ENCODE measurements around the gene MROH8. TPM values are rescaled to one million over a fixed set of nuclear protein-coding genes. Genes with fewer than 3 reads are reported as not detected.
A peak's percentile ranks its signal among the peaks of the same experiment; 100 is the strongest.

Gene MROH8
- total RNA-seq, 2 experiments from 2014 or later = 1.3 to 5.7 TPM

GRCh38 chr20:37223053-37223452, 43.7 kb upstream of the MROH8 start:
- Histone ChIP-seq H3K4me2 (ENCODE audit: low read length) (no peak overlapping the region), H2AFZ (ENCODE audit: low read length) (no peak overlapping the region)
- intact Hi-C loops (cut with micrococcal nuclease; ENCODE audit: unreplicated experiment) = no loop called here

GRCh38 chr20:37222086-37222485, 42.7 kb upstream of the MROH8 start:
- H3K79me2 ChIP-seq (ENCODE audit: insufficient read depth, low read depth, low read length) = no peaks in the 10 kb centered on the region
- CTCF ChIA-PET (ENCODE audit: unreplicated experiment) = no interaction called here
- H3K4me3 ChIP-seq (ENCODE audit: low read depth, low read length, poor library complexity, severe bottlenecking) = no peak overlapping the region
- H4K20me1 ChIP-seq (ENCODE audit: insufficient read depth, low read length) = no peaks in the 10 kb centered on the region
- POLR2A ChIA-PET = interaction anchor here (0.5 kb wide), 1 partner anchor 12 kb away, joined by 4 read pairs; no protein-coding TSS in a partner anchor
- no peaks in the 10 kb centered on the region for H3K9me2 ChIP-seq (ENCODE audit: insufficient read depth, low read length)
- no peak overlapping the region for H3K4me2 ChIP-seq (ENCODE audit: low read length)
- intact Hi-C loops (cut with micrococcal nuclease; ENCODE audit: unreplicated experiment) = no loop called here
- H3K36me3 ChIP-seq (ENCODE audit: insufficient read depth, low read length) = peaks cover 96% of the 10 kb centered on the region
- no TSS peak for BruUV-seq (replicated peaks)
- H3K4me1 ChIP-seq (ENCODE audit: insufficient read depth, low read length, poor library complexity, severe bottlenecking) = no peaks in the 10 kb centered on the region
- H3K27ac ChIP-seq (ENCODE audit: low read depth, low read length, poor library complexity, severe bottlenecking) = no peak overlapping the region
- no peak for TF ChIP-seq EZH2phosphoT487 (IDR thresholded peaks at IDR 0.05; ENCODE audit: borderline replicate concordance, low read depth, low read length)
- no peak for TF ChIP-seq CTCF (conservative IDR thresholded peaks at IDR 0.05; ENCODE audit: low read length)
- H2AFZ ChIP-seq (ENCODE audit: low read length) = no peak overlapping the region
- DNase-seq (ENCODE audit: low spot score) = no peak
- H3K9me3 ChIP-seq (ENCODE audit: low read length) = no peaks in the 10 kb centered on the region

More at GRCh38 chr20:37223053-37223452, 43.7 kb upstream of the MROH8 start:
- H3K27ac ChIP-seq (ENCODE audit: low read depth, low read length, poor library complexity, severe bottlenecking) = no peak overlapping the region
- ChIA-PET CTCF (ENCODE audit: unreplicated experiment) (interaction anchor here (0.5 kb wide), 1 partner anchor 14 kb away, joined by 3 read pairs; no protein-coding TSS in a partner anchor), POLR2A (interaction anchor here (0.7 kb wide), 1 partner anchor 13 kb away, joined by 3 read pairs; no protein-coding TSS in a partner anchor)
- no peaks in the 10 kb centered on the region for H3K9me3 ChIP-seq (ENCODE audit: low read length)
- no peaks in the 10 kb centered on the region for H3K4me1 ChIP-seq (ENCODE audit: insufficient read depth, low read length, poor library complexity, severe bottlenecking)
- no TSS peak for BruUV-seq (replicated peaks)
- H4K20me1 ChIP-seq (ENCODE audit: insufficient read depth, low read length) = no peaks in the 10 kb centered on the region
- no peaks in the 10 kb centered on the region for H3K9me2 ChIP-seq (ENCODE audit: insufficient read depth, low read length)
- H3K79me2 ChIP-seq (ENCODE audit: insufficient read depth, low read depth, low read length) = no peaks in the 10 kb centered on the region
- TF ChIP-seq CTCF (conservative IDR thresholded peaks at IDR 0.05; ENCODE audit: low read length) = no peak
- H3K36me3 ChIP-seq (ENCODE audit: insufficient read depth, low read length) = peaks cover 98% of the 10 kb centered on the region
- no peak overlapping the region for H3K4me3 ChIP-seq (ENCODE audit: low read depth, low read length, poor library complexity, severe bottlenecking)
- DNase-seq (ENCODE audit: low spot score) = peak; percentile 8

GRCh38 chr20:37220731-37221130, 41.4 kb upstream of the MROH8 start:
- intact Hi-C loops (cut with micrococcal nuclease; ENCODE audit: unreplicated experiment) = no loop called here
- Histone ChIP-seq H3K36me3 (ENCODE audit: insufficient read depth, low read length) (peaks cover 96% of the 10 kb centered on the region), H3K4me2 (ENCODE audit: low read length) (no peak overlapping the region), H3K79me2 (ENCODE audit: insufficient read depth, low read depth, low read length) (no peaks in the 10 kb centered on the region), H3K4me3 (ENCODE audit: low read depth, low read length, poor library complexity, severe bottlenecking) (no peak overlapping the region), H4K20me1 (ENCODE audit: insufficient read depth, low read length) (no peaks in the 10 kb centered on the region), H3K9me3 (ENCODE audit: low read length) (no peaks in the 10 kb centered on the region), H3K27ac (ENCODE audit: low read depth, low read length, poor library complexity, severe bottlenecking) (no peak overlapping the region), H3K4me1 (ENCODE audit: insufficient read depth, low read length, poor library complexity, severe bottlenecking) (no peaks in the 10 kb centered on the region), H2AFZ (ENCODE audit: low read length) (no peak overlapping the region), H3K9me2 (ENCODE audit: insufficient read depth, low read length) (no peaks in the 10 kb centered on the region)
- TSS peak; percentile 11 for BruUV-seq (replicated peaks)
- POLR2A ChIA-PET = interaction anchor here (0.7 kb wide), 2 partner anchors 287 to 723 kb away, joined by 4 to 5 read pairs; no protein-coding TSS in a partner anchor
- DNase-seq (ENCODE audit: low spot score) = no peak
- CTCF ChIA-PET (ENCODE audit: unreplicated experiment) = no interaction called here
- TF ChIP-seq EZH2phosphoT487 (IDR thresholded peaks at IDR 0.05; ENCODE audit: borderline replicate concordance, low read depth, low read length) (no peak), CTCF (conservative IDR thresholded peaks at IDR 0.05; ENCODE audit: low read length) (no peak)

Data from OCI-LY7 (cell line).